Tibial nerve (tissue), 4 donors: ENCODE results near the gene SLC35A3.

Experiments
- CTCF ChIP-seq, 5 experiments: fragments of 200-600 bp in 3 of 5; fragments of 450-650 bp in 2 of 5; sonication (generic) in 3 of 5; IDR thresholded peaks; one replicate each; pipeline ENCODE4 v1.5.1; 2016 to 2019; ENCODE audit warnings: antibody characterized with exemption in 5 of 5, mild to moderate bottlenecking in 3 of 5, moderate library complexity in 2 of 5
- EP300 ChIP-seq, 2 donors: sonication (generic); formaldehyde crosslinking; IDR thresholded peaks; one replicate each; pipeline ENCODE4 v1.6.1; 2017; ENCODE audit warnings: antibody characterized with exemption in 2 of 2, mild to moderate bottlenecking in 1 of 2

- TF ChIP-seq CTCF (IDR thresholded peaks at IDR 0.05), result no peak
- no peak for TF ChIP-seq EP300 (IDR thresholded peaks at IDR 0.05)
These were observed 5.7 kb downstream of the SLC35A3 start for GRCh38 chr1:99975529-99975928.
